K562 (cell line): ENCODE data around the gene NPHP1. TPM values are rescaled to one million over a fixed set of nuclear protein-coding genes. Genes with fewer than 3 reads are reported as not detected.
A peak's percentile ranks its signal among the peaks of the same experiment; 100 is the strongest.

ENCODE experiments used
- ATAC-seq: fragments of 200-7000 bp; cut with Tn5 transposase; 3 replicates; pipeline ENCODE4 v1.9.1; 2020; ENCODE audit warnings: moderate library complexity
- BruUV-seq: library from RNA; stranded (reverse); fragments of 400-500 nt; replicated peaks from 2 replicates; lab custom pipeline; 2021; lab: Mats Ljungman, UMichigan
- CTCF ChIA-PET: fragments of 300-600 bp; formaldehyde crosslinking; extraction: SDS; loops from one replicate; lab custom pipeline; 2021; ENCODE audit warnings: low intra/inter-chr PET ratio; lab: Yijun Ruan, JAX
- POLR2A ChIA-PET: fragments of 300-600, 350-650 bp; sonication (Branson Sonifier 250); formaldehyde crosslinking; extraction: SDS; loops from one replicate; lab custom pipeline; 2021; ENCODE audit warnings: antibody characterized with exemption, inconsistent platforms; lab: Yijun Ruan, JAX
- DNase-seq, 4 experiments: peaks; one replicate each; pipeline versions ENCODE4 v3.0.0 to v3.0.0-alpha.2; 2011 to 2018; ENCODE audit warnings: low spot score in 3 of 4, mixed read lengths in 3 of 4; ENCODE audit errors: extremely low read depth in 1 of 4
- FAIRE-seq: peaks from 2 replicates; lab custom pipeline; 2011; peaks lifted over from hg19 to GRCh38; lab: Jason Lieb, UNC
- H2AFZ ChIP-seq: 2 replicates; pipeline ENCODE4 v1.6.0; 2011; ENCODE audit warnings: low read depth, low read length, control low read depth, inconsistent platforms
- H3K27ac ChIP-seq: fragments of 200-600 bp; 3 replicates; pipeline ENCODE4 v1.8.0; 2011; ENCODE audit warnings: low read depth, mild to moderate bottlenecking, control low read depth, inconsistent platforms, low read length, moderate library complexity, mixed read lengths; ENCODE audit errors: extremely low read depth
- H3K27me3 ChIP-seq, 2 experiments: fragments of 300-600 bp in 1 of 2; 2 replicates in 1 of 2; 3 replicates in 1 of 2; pipeline versions ENCODE4 v1.6.0 to v1.8.0; 2011; ENCODE audit warnings: inconsistent platforms in 2 of 2, low read length in 2 of 2, mild to moderate bottlenecking in 1 of 2, mixed read lengths in 1 of 2, moderate library complexity in 1 of 2; ENCODE audit not compliant: control insufficient read depth in 2 of 2, insufficient read depth in 2 of 2
- H3K36me3 ChIP-seq: fragments of 300-600 bp; 3 replicates; pipeline ENCODE4 v1.8.0; 2011; ENCODE audit warnings: mild to moderate bottlenecking, low read length, inconsistent platforms; ENCODE audit not compliant: control insufficient read depth, insufficient read depth
- H3K4me1 ChIP-seq, 2 experiments: fragments of 200-600 bp in 1 of 2; replicated peaks in 1 of 2; 2 replicates in 1 of 2; 3 replicates in 1 of 2; pipeline versions ENCODE4 v1.5.1 to v1.8.0; 2011; ENCODE audit warnings: inconsistent platforms in 2 of 2, low read length in 2 of 2, mild to moderate bottlenecking in 1 of 2, mixed read lengths in 1 of 2, moderate library complexity in 1 of 2; ENCODE audit not compliant: control insufficient read depth in 2 of 2, insufficient read depth in 2 of 2
- H3K4me2 ChIP-seq: 2 replicates; pipeline ENCODE4 v1.6.1; 2011; ENCODE audit warnings: low read length, control low read depth, inconsistent platforms, mixed read lengths; ENCODE audit not compliant: insufficient read depth
- H3K4me3 ChIP-seq: fragments of 200-600 bp; sonication (generic), shearing (Covaris generic); 2 replicates; pipeline ENCODE4 v1.5.1; 2016; ENCODE audit warnings: control low read depth, inconsistent platforms
- H3K79me2 ChIP-seq: fragments of 200-600 bp; 3 replicates; pipeline ENCODE4 v1.8.0; 2011; ENCODE audit warnings: low read length, inconsistent platforms; ENCODE audit not compliant: control insufficient read depth, insufficient read depth
- H3K9ac ChIP-seq, 2 experiments: 2 replicates each; pipeline versions ENCODE4 v1.6.0 to v1.6.1; 2011; ENCODE audit warnings: low read depth in 2 of 2, low read length in 2 of 2, control low read depth in 1 of 2, inconsistent platforms in 1 of 2, mild to moderate bottlenecking in 1 of 2, mixed read lengths in 1 of 2; ENCODE audit not compliant: insufficient read depth in 1 of 2
- H3K9me1 ChIP-seq: one replicate; pipeline ENCODE4 v1.6.0; 2011; ENCODE audit warnings: inconsistent platforms, mild to moderate bottlenecking, low read length, moderate library complexity; ENCODE audit not compliant: control insufficient read depth, insufficient read depth
- H3K9me3 ChIP-seq: replicated peaks from 2 replicates; pipeline ENCODE4 v1.5.1; 2011; ENCODE audit warnings: low read depth, low read length, inconsistent platforms; ENCODE audit not compliant: control insufficient read depth, insufficient read depth
- H4K20me1 ChIP-seq: replicated peaks from 2 replicates; pipeline ENCODE4 v1.6.1; 2011; ENCODE audit warnings: low read length, inconsistent platforms, mixed read lengths; ENCODE audit not compliant: control insufficient read depth, insufficient read depth
- DPF2 ChIP-seq: fragments of 450-650 bp; IDR thresholded peaks from 2 replicates; pipeline ENCODE4 v1.6.1; 2016
- FOXK1 ChIP-seq: sonication (generic); formaldehyde crosslinking; IDR thresholded peaks from 2 replicates; pipeline ENCODE4 v1.8.0; 2022; ENCODE audit warnings: missing genetic modification reagents, mild to moderate bottlenecking, borderline replicate concordance
- KHSRP ChIP-seq: fragments of 450-650 bp; IDR thresholded peaks from 2 replicates; pipeline ENCODE4 v1.6.1; 2017
- MAFG ChIP-seq: fragments of 450-650 bp; conservative IDR thresholded peaks from 2 replicates; pipeline ENCODE4 v1.6.1; 2016; ENCODE audit warnings: missing genetic modification characterization, missing compliant biosample characterization
- MYC ChIP-seq, 2 experiments: fragments of 250-450 bp in 1 of 2; sonication (Bioruptor Pico) in 1 of 2; IDR thresholded peaks; 2 replicates each; pipeline versions ENCODE4 v1.5.1 to v1.6.1; 2012 to 2021; ENCODE audit warnings: low read depth in 2 of 2, borderline replicate concordance in 1 of 2, improper control_type of control experiment in 1 of 2, low read length in 1 of 2, mild to moderate bottlenecking in 1 of 2, moderate library complexity in 1 of 2
- ZNF316 ChIP-seq: fragments of 450-650 bp; IDR thresholded peaks from 2 replicates; pipeline ENCODE4 v1.6.1; 2016
- ZNF347 ChIP-seq: fragments of 450-650 bp; formaldehyde crosslinking; IDR thresholded peaks from 2 replicates; pipeline ENCODE4 v1.4.0; 2020; ENCODE audit warnings: low read depth, mild to moderate bottlenecking, moderate library complexity
- WGBS: fragments of 100-300 bp; shearing (Covaris generic); methylation state at CpG from one replicate; pipeline ENCODE4 v1.1.6; 2016; ENCODE audit warnings: low coverage, mixed read lengths; ENCODE audit not compliant: insufficient coverage; ENCODE audit errors: missing lambda C conversion rate; 5-methylcytosine and 5-hydroxymethylcytosine counted together
- in situ Hi-C: fragments of 300-500 bp; cut with MboI; formaldehyde crosslinking; loops from 4 replicates; pipeline ENCODE4 v1.15.0; 2018; ENCODE audit warnings: inconsistent platforms, mixed read lengths
- intact Hi-C: fragments of 100-400 bp; cut with micrococcal nuclease; formaldehyde crosslinking; loops from 2 replicates; pipeline ENCODE4 v1.14.2; 2022
- polyA plus RNA-seq, 8 experiments: library from polyadenylated mRNA; depleted of rRNA in 4 of 8; stranded (reverse) in 5 of 8; unstranded in 3 of 8; fragments of >200 nt; fragmentation: Nextera tagmentation in 2 of 8; fragmentation: Illumina TruSeq in 1 of 8; extraction: Ambion mirVana in 2 of 8; extraction: Trizol in 1 of 8; gene quantifications; 2 replicates each; pipeline versions ENCODE4 v1.2.1 to v1.2.3, GENCODE V29; 2011 to 2014; ENCODE audit warnings: inconsistent platforms in 1 of 8, missing spikeins in 1 of 8
- total RNA-seq, 7 experiments: library from RNA; depleted of rRNA in 6 of 7; stranded (reverse); fragments of >200 nt in 6 of 7; fragmentation: Illumina TruSeq in 2 of 7; extraction: Trizol in 2 of 7; gene quantifications; 2 replicates each; pipeline versions ENCODE4 v1.2.1 to v1.2.3, GENCODE V29; 2011 to 2021; ENCODE audit warnings: low replicate concordance in 1 of 7

NPHP1 gene
- total and polyA plus RNA-seq, 9 of the 15 experiments (the other 6 are each of a cell fraction or from before 2014, with no cell fraction given), result 0.11 to 0.32 (median 0.20) TPM; not detected in 5

- TF ChIP-seq DPF2, result no peak
Measured at GRCh38 chr2:110173523-110173922, 31.3 kb downstream of the NPHP1 start (continued).

GRCh38 chr2:110172506-110172905 is 32.3 kb downstream of the NPHP1 start:
- TF ChIP-seq FOXK1, result no peak
- FAIRE-seq (no peak), ATAC-seq (no peak), DNase-seq (no peak)
- intact Hi-C loops, result no loop called here
- CTCF ChIA-PET, result no interaction called here
- H3K79me2 ChIP-seq, result no peaks in the 10 kb centered on the region
- in situ Hi-C loops, result no loop called here
- no peaks in the 10 kb centered on the region for H3K9me3 ChIP-seq
- H3K9ac ChIP-seq, result no peak overlapping the region
- no peak overlapping the region for H2AFZ ChIP-seq
- H3K36me3 ChIP-seq, result no peaks in the 10 kb centered on the region
- H3K9me1 ChIP-seq, result no peaks in the 10 kb centered on the region
- H3K4me3 ChIP-seq, result no peak overlapping the region
- H3K27me3 ChIP-seq, result no peaks in the 10 kb centered on the region; a peak in 2 of 5 replicates
- POLR2A ChIA-PET, result no interaction called here
- H3K4me2 ChIP-seq, result no peak overlapping the region
- no peaks in the 10 kb centered on the region for H3K4me1 ChIP-seq
- WGBS, result 1% methylated on average over 6 of the region's 6 CpGs
- H3K27ac ChIP-seq, result no peak overlapping the region
- no TSS peak for BruUV-seq
- H4K20me1 ChIP-seq, result no peaks in the 10 kb centered on the region

- ChIA-PET CTCF (no interaction called here), POLR2A (no interaction called here)
- no peak overlapping the region for H3K27ac ChIP-seq
- H3K4me1 ChIP-seq, result no peaks in the 10 kb centered on the region
- intact Hi-C loops, result no loop called here
- TF ChIP-seq MAFG (tag) (0 out of 2 replicates have a peak, but pooled peaks have one; percentile 8), ZNF316 (0 out of 2 replicates have a peak, but pooled peaks have one; percentile 12), ZNF347 (CRISPR knock-in tag) (no peak), KHSRP (no peak), MYC (IDR thresholded peaks at IDR 0.05; ENCODE audit: low read depth, low read length) (no peak), MYC (CRISPR knock-in tag; IDR thresholded peaks at IDR 0.05; ENCODE audit: borderline replicate concordance, low read depth) (no peak)
- no peak for DNase-seq
- no peak for ATAC-seq
- no peaks in the 10 kb centered on the region for H4K20me1 ChIP-seq
- FAIRE-seq, result no peak
- BruUV-seq, result no TSS peak
- in situ Hi-C loops, result no loop called here
- H3K79me2 ChIP-seq, result no peaks in the 10 kb centered on the region
- H3K36me3 ChIP-seq, result no peaks in the 10 kb centered on the region
- 1% methylated on average over 3 of the region's 3 CpGs for WGBS
- H3K9me3 ChIP-seq, result no peaks in the 10 kb centered on the region
- no peaks in the 10 kb centered on the region; a peak in 2 of 5 replicates for H3K27me3 ChIP-seq
- no peak overlapping the region for H2AFZ ChIP-seq
- H3K9me1 ChIP-seq, result no peaks in the 10 kb centered on the region
- no peak overlapping the region for H3K9ac ChIP-seq
- H3K4me2 ChIP-seq, result no peak overlapping the region
- no peak overlapping the region for H3K4me3 ChIP-seq
Measured at GRCh38 chr2:110170102-110170501, 34.7 kb downstream of the NPHP1 start.
